GM21825 (cell line): ENCODE data around the gene SMAD3.
"Not testable (repeated sequence)": the region's sequence is repeated elsewhere in the genome, so short reads cannot be mapped to it uniquely, and the experiment has no call there.

ENCODE experiments used
- ATAC-seq: cut with Tn5 transposase; IDR thresholded peaks from one replicate; pipeline ENCODE4 v1.9.1; 2021; ENCODE audit warnings: mild to moderate bottlenecking, moderate library complexity; ENCODE audit not compliant: unreplicated experiment

SMAD3 gene

GRCh38 chr15:67062369-67062985 lies 2.9 kb upstream of the SMAD3 start:
- ATAC-seq, result no peak

GRCh38 chr15:67063689-67064606 lies 1.5 kb upstream of the SMAD3 start:
- ATAC-seq, result no peak

- peak; percentile 32 for ATAC-seq
Observed at GRCh38 chr15:67064607-67065530, 533 bp upstream of the SMAD3 start.

- ATAC-seq, result no peak
Observed at GRCh38 chr15:67066041-67066958, 898 bp downstream of the SMAD3 start.

- no peak for ATAC-seq
Observed at GRCh38 chr15:67066959-67067853, 1.8 kb downstream of the SMAD3 start.

GRCh38 chr15:67067930-67068551 lies 2.6 kb downstream of the SMAD3 start:
- ATAC-seq, result no peak

- ATAC-seq, result no peak
Observed at GRCh38 chr15:67068710-67069400, 3.5 kb downstream of the SMAD3 start.

- no peak for ATAC-seq
Observed at GRCh38 chr15:67070150-67070549, 4.7 kb downstream of the SMAD3 start.

- no peak for ATAC-seq
Observed at GRCh38 chr15:67070892-67071664, 5.7 kb downstream of the SMAD3 start.

- ATAC-seq, result no peak
Observed at GRCh38 chr15:67072442-67072841, 7.0 kb downstream of the SMAD3 start.

- ATAC-seq, result no peak
Observed at GRCh38 chr15:67072958-67073357, 7.6 kb downstream of the SMAD3 start.

GRCh38 chr15:67074886-67075229 lies 9.5 kb downstream of the SMAD3 start:
- no peak for ATAC-seq

- ATAC-seq, result not testable (repeated sequence)
Observed at GRCh38 chr15:67075555-67076135, 10.2 kb downstream of the SMAD3 start.

GRCh38 chr15:67076147-67076843 lies 10.9 kb downstream of the SMAD3 start:
- peak; percentile 47 for ATAC-seq

GRCh38 chr15:67077641-67078215 lies 12.3 kb downstream of the SMAD3 start:
- ATAC-seq, result no peak

- ATAC-seq, result no peak
Observed at GRCh38 chr15:67079361-67079760, 14.0 kb downstream of the SMAD3 start.
